H9 (cell line): ENCODE results near the gene RIMS1. TPM values are rescaled to one million over a fixed set of nuclear protein-coding genes. Genes with fewer than 3 reads are reported as not detected.

ENCODE experiments used
- DNase-seq: peaks from one replicate; pipeline ENCODE4 v3.0.0-alpha.2; 2017
- H2AFZ ChIP-seq: one replicate; pipeline ENCODE4 v1.6.1; 2013; ENCODE audit warnings: mild to moderate bottlenecking, low read length, control low read depth, moderate library complexity
- H2AK5ac ChIP-seq: 2 replicates; pipeline ENCODE4 v1.6.1; 2013; ENCODE audit warnings: low read length, control low read depth, mixed read lengths; ENCODE audit not compliant: insufficient read length
- H2BK120ac ChIP-seq: one replicate; pipeline ENCODE4 v1.6.1; 2013; ENCODE audit warnings: low read depth, mild to moderate bottlenecking, low read length, control low read depth, inconsistent platforms; ENCODE audit not compliant: poor library complexity, severe bottlenecking
- H2BK12ac ChIP-seq: 2 replicates; pipeline ENCODE4 v1.6.1; 2013; ENCODE audit warnings: low read length, control low read depth, mixed read lengths, low read depth; ENCODE audit not compliant: insufficient read length
- H2BK15ac ChIP-seq: 2 replicates; pipeline ENCODE4 v1.6.1; 2013; ENCODE audit warnings: low read depth, low read length, control low read depth
- H2BK20ac ChIP-seq: one replicate; pipeline ENCODE4 v1.6.1; 2013; ENCODE audit warnings: low read depth, mild to moderate bottlenecking, low read length, control low read depth, inconsistent platforms; ENCODE audit not compliant: poor library complexity, severe bottlenecking
- H2BK5ac ChIP-seq: 2 replicates; pipeline ENCODE4 v1.6.1; 2013; ENCODE audit warnings: low read length, control low read depth, mixed read lengths; ENCODE audit not compliant: insufficient read length
- H3K14ac ChIP-seq: 2 replicates; pipeline ENCODE4 v1.6.1; 2013; ENCODE audit warnings: low read length, control low read depth; ENCODE audit not compliant: insufficient read depth
- H3K18ac ChIP-seq: 2 replicates; pipeline ENCODE4 v1.6.1; 2013; ENCODE audit warnings: low read depth, mild to moderate bottlenecking, mixed read lengths, low read length, control low read depth; ENCODE audit not compliant: insufficient read length
- H3K23ac ChIP-seq: 2 replicates; pipeline ENCODE4 v1.6.1; 2013; ENCODE audit warnings: low read length, control low read depth, mixed read lengths, low read depth; ENCODE audit not compliant: insufficient read length
- H3K23me2 ChIP-seq: 2 replicates; pipeline ENCODE4 v1.6.1; 2013; ENCODE audit warnings: low read depth, mild to moderate bottlenecking, mixed read lengths, low read length, control low read depth; ENCODE audit not compliant: insufficient read length, poor library complexity, severe bottlenecking
- H3K27ac ChIP-seq: 2 replicates; pipeline ENCODE4 v1.5.1; 2013; ENCODE audit warnings: low read length, control low read depth, mixed read lengths, low read depth; ENCODE audit not compliant: insufficient read length
- H3K27me3 ChIP-seq: 2 replicates; pipeline ENCODE4 v1.6.1; 2013; ENCODE audit warnings: low read length, control low read depth, inconsistent platforms; ENCODE audit not compliant: insufficient read depth
- H3K4ac ChIP-seq: 2 replicates; pipeline ENCODE4 v1.6.1; 2013; ENCODE audit warnings: low read depth, mild to moderate bottlenecking, control low read depth, inconsistent platforms, low read length, moderate library complexity
- H3K4me1 ChIP-seq: 2 replicates; pipeline ENCODE4 v1.6.1; 2013; ENCODE audit warnings: low read length, control low read depth, inconsistent platforms; ENCODE audit not compliant: insufficient read depth
- H3K4me2 ChIP-seq: 2 replicates; pipeline ENCODE4 v1.6.1; 2013; ENCODE audit warnings: low read length, control low read depth, mixed read lengths; ENCODE audit not compliant: insufficient read length, insufficient read depth
- H3K56ac ChIP-seq: 2 replicates; pipeline ENCODE4 v1.6.1; 2013; ENCODE audit warnings: low read depth, mild to moderate bottlenecking, mixed read lengths, low read length, control low read depth; ENCODE audit not compliant: insufficient read length
- H3K79me1 ChIP-seq: 2 replicates; pipeline ENCODE4 v1.6.1; 2013; ENCODE audit warnings: low read depth, mild to moderate bottlenecking, moderate library complexity, low read length, control low read depth, inconsistent platforms; ENCODE audit not compliant: insufficient read depth, poor library complexity, severe bottlenecking
- H3K79me2 ChIP-seq: 2 replicates; pipeline ENCODE4 v1.6.1; 2013; ENCODE audit warnings: low read length, control low read depth, inconsistent platforms; ENCODE audit not compliant: insufficient read depth
- H3K9ac ChIP-seq: 2 replicates; pipeline ENCODE4 v1.6.1; 2013; ENCODE audit warnings: low read length, control low read depth, mixed read lengths; ENCODE audit not compliant: insufficient read length; ENCODE audit errors: extremely low read depth
- H3K9me3 ChIP-seq: one replicate; pipeline ENCODE4 v1.6.1; 2013; ENCODE audit warnings: low read depth, low read length, inconsistent platforms; ENCODE audit not compliant: control insufficient read depth
- H3T11ph ChIP-seq: one replicate; pipeline ENCODE4 v1.6.1; 2013; ENCODE audit warnings: mild to moderate bottlenecking, low read length, control low read depth, inconsistent platforms
- H4K20me1 ChIP-seq: one replicate; pipeline ENCODE4 v1.6.1; 2013; ENCODE audit not compliant: control insufficient read depth, insufficient read length, insufficient read depth
- H4K5ac ChIP-seq: 2 replicates; pipeline ENCODE4 v1.6.1; 2013; ENCODE audit warnings: low read depth, mild to moderate bottlenecking, mixed read lengths, low read length, control low read depth; ENCODE audit not compliant: insufficient read length
- H4K8ac ChIP-seq: replicated peaks from 2 replicates; pipeline ENCODE4 v1.6.1; 2013; ENCODE audit warnings: low read length, control low read depth, mixed read lengths, low read depth; ENCODE audit not compliant: insufficient read length
- H4K91ac ChIP-seq: 2 replicates; pipeline ENCODE4 v1.6.1; 2013; ENCODE audit warnings: low read depth, mild to moderate bottlenecking, moderate library complexity, mixed read lengths, low read length, control low read depth; ENCODE audit not compliant: insufficient read length
- H3K27ac Mint-ChIP-seq, 3 experiments: 2 replicates in 2 of 3; 3 replicates in 1 of 3; pipeline ENCODE4 v1.8.0; 2020 to 2021; ENCODE audit warnings: mixed read lengths in 3 of 3, mild to moderate bottlenecking in 1 of 3, moderate library complexity in 1 of 3
- H3K27me3 Mint-ChIP-seq: 2 replicates; pipeline ENCODE4 v1.8.0; 2021; ENCODE audit warnings: low read depth, mild to moderate bottlenecking, moderate library complexity, mixed read lengths
- H3K36me3 Mint-ChIP-seq, 3 experiments: 2 replicates in 2 of 3; 3 replicates in 1 of 3; pipeline ENCODE4 v1.8.0; 2020 to 2021; ENCODE audit warnings: low read depth in 3 of 3, mixed read lengths in 3 of 3; ENCODE audit not compliant: insufficient read depth in 1 of 3
- H3K4me1 Mint-ChIP-seq, 2 experiments: 2 replicates each; pipeline ENCODE4 v1.8.0; 2020; ENCODE audit warnings: mixed read lengths in 2 of 2
- H3K4me3 Mint-ChIP-seq, 2 experiments: 2 replicates in 1 of 2; 3 replicates in 1 of 2; pipeline ENCODE4 v1.8.0; 2020 to 2021; ENCODE audit warnings: mild to moderate bottlenecking in 2 of 2, mixed read lengths in 2 of 2, moderate library complexity in 1 of 2
- H3K9me3 Mint-ChIP-seq, 2 experiments: 2 replicates in 1 of 2; 3 replicates in 1 of 2; pipeline ENCODE4 v1.8.0; 2020; ENCODE audit warnings: mild to moderate bottlenecking in 2 of 2, mixed read lengths in 2 of 2, moderate library complexity in 1 of 2
- WGBS: extraction: QIAGEN DNeasy Blood & Tissue Kit; methylation state at CpG from one replicate; pipeline ENCODE4 v1.1.7; 2013; ENCODE audit warnings: missing lambda C conversion rate, low lambda C conversion rate, mixed read lengths; ENCODE audit not compliant: insufficient read length; ENCODE audit errors: extremely low coverage; 5-methylcytosine and 5-hydroxymethylcytosine counted together
- total RNA-seq: library from RNA; stranded (reverse); gene quantifications from 2 replicates; pipeline ENCODE4 v1.2.1, GENCODE V29; 2021
- TF ChIP-seq, protein P1 (sequence below): fragments of 200-600 bp; sonication (generic); conservative IDR thresholded peaks from 3 replicates; pipeline ENCODE4 v1.8.0; 2021; ENCODE audit warnings: antibody characterized with exemption, mild to moderate bottlenecking

RIMS1 gene
- total RNA-seq, 1 experiment from 2014 or later: 0.83 TPM

- H3K27ac Mint-ChIP-seq: no peak overlapping the region
- Histone ChIP-seq H2BK5ac (no peak overlapping the region), H3K4ac (no peak overlapping the region), H3K79me1 (no peaks in the 10 kb centered on the region), H2AK5ac (no peak overlapping the region), H4K8ac (no peak overlapping the region), H2BK120ac (no peak overlapping the region), H3K4me1 (no peaks in the 10 kb centered on the region), H3K23ac (no peak overlapping the region), H3K27me3 (no peaks in the 10 kb centered on the region), H4K20me1 (no peaks in the 10 kb centered on the region), H3K79me2 (no peaks in the 10 kb centered on the region), H3K56ac (no peak overlapping the region), H3K9me3 (no peaks in the 10 kb centered on the region), H4K91ac (no peak overlapping the region), H3K18ac (no peak overlapping the region), H3K4me2 (no peak overlapping the region), H3K23me2 (no peaks in the 10 kb centered on the region), H2BK15ac (no peak overlapping the region), H3T11ph (no peak overlapping the region), H3K27ac (no peak overlapping the region), H2BK20ac (no peak overlapping the region), H2AFZ (no peak overlapping the region), H3K9ac (no peak overlapping the region), H2BK12ac (no peak overlapping the region), H4K5ac (no peak overlapping the region), H3K14ac (no peak overlapping the region)
- TF ChIP-seq, protein P1, sequence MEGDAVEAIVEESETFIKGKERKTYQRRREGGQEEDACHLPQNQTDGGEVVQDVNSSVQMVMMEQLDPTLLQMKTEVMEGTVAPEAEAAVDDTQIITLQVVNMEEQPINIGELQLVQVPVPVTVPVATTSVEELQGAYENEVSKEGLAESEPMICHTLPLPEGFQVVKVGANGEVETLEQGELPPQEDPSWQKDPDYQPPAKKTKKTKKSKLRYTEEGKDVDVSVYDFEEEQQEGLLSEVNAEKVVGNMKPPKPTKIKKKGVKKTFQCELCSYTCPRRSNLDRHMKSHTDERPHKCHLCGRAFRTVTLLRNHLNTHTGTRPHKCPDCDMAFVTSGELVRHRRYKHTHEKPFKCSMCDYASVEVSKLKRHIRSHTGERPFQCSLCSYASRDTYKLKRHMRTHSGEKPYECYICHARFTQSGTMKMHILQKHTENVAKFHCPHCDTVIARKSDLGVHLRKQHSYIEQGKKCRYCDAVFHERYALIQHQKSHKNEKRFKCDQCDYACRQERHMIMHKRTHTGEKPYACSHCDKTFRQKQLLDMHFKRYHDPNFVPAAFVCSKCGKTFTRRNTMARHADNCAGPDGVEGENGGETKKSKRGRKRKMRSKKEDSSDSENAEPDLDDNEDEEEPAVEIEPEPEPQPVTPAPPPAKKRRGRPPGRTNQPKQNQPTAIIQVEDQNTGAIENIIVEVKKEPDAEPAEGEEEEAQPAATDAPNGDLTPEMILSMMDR: no peak
- no peaks in the 10 kb centered on the region for H3K9me3 Mint-ChIP-seq
- WGBS: no CpG with 5 or more reads among the region's 1 CpG
- no peaks in the 10 kb centered on the region for H3K4me1 Mint-ChIP-seq
- H3K4me3 Mint-ChIP-seq: no peak overlapping the region
- H3K36me3 Mint-ChIP-seq: no peaks in the 10 kb centered on the region
- DNase-seq: no peak
- no peaks in the 10 kb centered on the region for H3K27me3 Mint-ChIP-seq
These were observed 386.6 kb downstream of the RIMS1 start for GRCh38 chr6:72272958-72273357.
